Tibial nerve (tissue), 4 donors: ENCODE data around the gene SLC6A13. TPM values are rescaled to one million over a fixed set of nuclear protein-coding genes. Genes with fewer than 3 reads are reported as not detected.
"Not testable (repeated sequence)": the region's sequence is repeated elsewhere in the genome, so short reads cannot be mapped to it uniquely, and the experiment has no call there.

ENCODE experiments used
- DNase-seq, 2 donors: peaks; one replicate each; pipeline ENCODE4 v3.0.0-alpha.2; 2019; ENCODE audit warnings: low spot score in 2 of 2
- H3K27ac ChIP-seq, 4 donors: fragments of 200-600 bp; sonication (generic) in 3 of 4; one replicate each; pipeline ENCODE4 v1.5.1; 2017 to 2019; ENCODE audit warnings: mild to moderate bottlenecking in 1 of 4
- H3K27me3 ChIP-seq, 2 donors: fragments of 200-600 bp; sonication (generic) in 1 of 2; one replicate each; pipeline versions ENCODE4 v1.5.1 to v1.6.0; 2017 to 2019
- H3K36me3 ChIP-seq, 3 donors: fragments of 200-600 bp; sonication (generic); one replicate each; pipeline ENCODE4 v1.5.1; 2018 to 2019
- H3K4me1 ChIP-seq, 4 donors: fragments of 200-600 bp; sonication (generic) in 3 of 4; one replicate each; pipeline ENCODE4 v1.5.1; 2017 to 2019
- H3K4me3 ChIP-seq, 4 donors: fragments of 200-600 bp; sonication (generic) in 3 of 4; one replicate each; pipeline ENCODE4 v1.5.1; 2017 to 2019; ENCODE audit warnings: mild to moderate bottlenecking in 1 of 4, moderate library complexity in 1 of 4
- H3K9me3 ChIP-seq, 4 donors: fragments of 200-600 bp; sonication (generic) in 3 of 4; one replicate each; pipeline ENCODE4 v1.5.1; 2017 to 2019
- CTCF ChIP-seq, 5 experiments: fragments of 200-600 bp in 3 of 5; fragments of 450-650 bp in 2 of 5; sonication (generic) in 3 of 5; IDR thresholded peaks; one replicate each; pipeline ENCODE4 v1.5.1; 2016 to 2019; ENCODE audit warnings: antibody characterized with exemption in 5 of 5, mild to moderate bottlenecking in 3 of 5, moderate library complexity in 2 of 5
- EP300 ChIP-seq, 2 donors: sonication (generic); formaldehyde crosslinking; IDR thresholded peaks; one replicate each; pipeline ENCODE4 v1.6.1; 2017; ENCODE audit warnings: antibody characterized with exemption in 2 of 2, mild to moderate bottlenecking in 1 of 2
- POLR2A ChIP-seq, 2 donors: fragments of 450-650 bp; IDR thresholded peaks; one replicate each; pipeline ENCODE4 v1.6.1; 2017; ENCODE audit warnings: antibody characterized with exemption in 2 of 2, mild to moderate bottlenecking in 2 of 2, moderate library complexity in 2 of 2
- WGBS, 2 donors: methylation state at CpG; one replicate each; pipeline ENCODE4 v1.1.5; 2018; 5-methylcytosine and 5-hydroxymethylcytosine counted together
- total RNA-seq, 4 donors: library from RNA; depleted of rRNA; stranded (reverse); fragments of >200 nt; gene quantifications; one replicate each; pipeline ENCODE4 v1.1.0, GENCODE V29; 2016

The SLC6A13 gene
- total RNA-seq, 4 donors from 2014 or later: 0.21 to 1.5 TPM; not detected in 2

- DNase-seq: no peak
- no peaks in the 10 kb centered on the region for H3K9me3 ChIP-seq
- H3K4me3 ChIP-seq: no peak overlapping the region
- 84% methylated on average over 3 of the region's 3 CpGs for WGBS, 2 donors
- H3K36me3 ChIP-seq: no peaks in the 10 kb centered on the region
- peaks cover 0 to 14% of the 10 kb centered on the region in 2 donors for H3K27me3 ChIP-seq
- H3K4me1 ChIP-seq: peaks cover 0 to 12% (median 1%) of the 10 kb centered on the region in 4 donors
- TF ChIP-seq EP300 (IDR thresholded peaks at IDR 0.05) (no peak), CTCF (IDR thresholded peaks at IDR 0.05) (no peak), POLR2A (IDR thresholded peaks at IDR 0.05) (no peak)
- H3K27ac ChIP-seq: no peak overlapping the region
These were observed 71.1 kb downstream of the SLC6A13 start for GRCh38 chr12:191541-191940.

- Histone ChIP-seq H3K36me3 (no peaks in the 10 kb centered on the region), H3K4me1 (peaks cover 0 to 12% (median 1%) of the 10 kb centered on the region in 4 donors), H3K27ac (no peak overlapping the region), H3K27me3 (peaks cover 0 to 14% of the 10 kb centered on the region in 2 donors), H3K4me3 (no peak overlapping the region), H3K9me3 (no peaks in the 10 kb centered on the region)
- WGBS, 2 donors: 93 to 94% methylated on average over 8 of the region's 8 CpGs
- no peak for DNase-seq
- TF ChIP-seq CTCF (IDR thresholded peaks at IDR 0.05) (no peak), EP300 (IDR thresholded peaks at IDR 0.05) (no peak), POLR2A (IDR thresholded peaks at IDR 0.05) (no peak)
These were observed 71.8 kb downstream of the SLC6A13 start for GRCh38 chr12:190881-191280.

- Histone ChIP-seq H3K36me3 (no peaks in the 10 kb centered on the region), H3K27ac (no peak overlapping the region), H3K4me3 (no peak overlapping the region), H3K4me1 (peaks cover 0 to 12% (median 1%) of the 10 kb centered on the region in 4 donors), H3K9me3 (no peaks in the 10 kb centered on the region), H3K27me3 (peaks cover 0 to 14% of the 10 kb centered on the region in 2 donors)
- TF ChIP-seq CTCF (IDR thresholded peaks at IDR 0.05) (no peak), EP300 (IDR thresholded peaks at IDR 0.05) (no peak), POLR2A (IDR thresholded peaks at IDR 0.05) (no peak)
- WGBS, 2 donors: 69 to 71% methylated on average over 6 of the region's 6 CpGs
- DNase-seq: no peak
These were observed 73.0 kb downstream of the SLC6A13 start for GRCh38 chr12:189622-189962.

GRCh38 chr12:188910-189621, 73.6 kb downstream of the SLC6A13 start:
- TF ChIP-seq EP300 (IDR thresholded peaks at IDR 0.05) (no peak), CTCF (IDR thresholded peaks at IDR 0.05) (peak; percentile 67 to 92 (median 88))
- 7 to 20% methylated on average over 23 to 35 of the region's 52 CpGs for WGBS, 2 donors
- Histone ChIP-seq H3K27ac (no peak overlapping the region), H3K36me3 (no peaks in the 10 kb centered on the region), H3K4me1 (peaks cover 0 to 12% (median 1%) of the 10 kb centered on the region in 4 donors), H3K4me3 (peak overlapping the region; percentile 39 to 53 (median 48)), H3K27me3 (peaks cover 0 to 14% of the 10 kb centered on the region in 2 donors), H3K9me3 (no peaks in the 10 kb centered on the region)
- DNase-seq: no peak

- Histone ChIP-seq H3K4me3 (peak overlapping the region; percentile 39 to 53 (median 48)), H3K4me1 (peaks cover 0 to 12% (median 1%) of the 10 kb centered on the region in 4 donors), H3K27me3 (peaks cover 0 to 14% of the 10 kb centered on the region in 2 donors)
- not testable (repeated sequence) for DNase-seq, H3K9me3 ChIP-seq, H3K36me3 ChIP-seq, H3K27ac ChIP-seq
- WGBS, 2 donors: 52 to 66% methylated on average over 23 to 26 of the region's 53 CpGs
These were observed 74.4 kb downstream of the SLC6A13 start for GRCh38 chr12:187986-188909.
